SKM-1 treated with dmso at 0.1 percent for 144 hours (cell line): ENCODE measurements around the gene RAB6B.

ENCODE experiments used
- DNase-seq: peaks from one replicate; lab custom pipeline; 2025; ENCODE audit not compliant: unreplicated experiment; lab: John Stamatoyannopoulos, UW

Gene RAB6B

GRCh38 chr3:133838296-133838789, 57.3 kb downstream of the RAB6B start:
- DNase-seq, result no peak

GRCh38 chr3:133837487-133838295, 58.0 kb downstream of the RAB6B start:
- no peak for DNase-seq

GRCh38 chr3:133836497-133837158, 59.1 kb downstream of the RAB6B start:
- no peak for DNase-seq

- no peak for DNase-seq
Observed at GRCh38 chr3:133835961-133836360, 59.7 kb downstream of the RAB6B start.

- no peak for DNase-seq
Observed at GRCh38 chr3:133835418-133835743, 60.3 kb downstream of the RAB6B start.

GRCh38 chr3:133834621-133835417, 60.9 kb downstream of the RAB6B start:
- no peak for DNase-seq

- DNase-seq, result no peak
Observed at GRCh38 chr3:133833880-133834620, 61.6 kb downstream of the RAB6B start.

GRCh38 chr3:133833267-133833666, 62.4 kb downstream of the RAB6B start:
- DNase-seq, result no peak

GRCh38 chr3:133832802-133833144, 62.9 kb downstream of the RAB6B start:
- DNase-seq, result no peak

GRCh38 chr3:133831966-133832801, 63.5 kb downstream of the RAB6B start:
- no peak for DNase-seq

- no peak for DNase-seq
Observed at GRCh38 chr3:133830071-133830470, 65.6 kb downstream of the RAB6B start.

- no peak for DNase-seq
Observed at GRCh38 chr3:133829310-133829707, 66.4 kb downstream of the RAB6B start.

- DNase-seq, result no peak
Observed at GRCh38 chr3:133828576-133829309, 66.9 kb downstream of the RAB6B start.

- no peak for DNase-seq
Observed at GRCh38 chr3:133827684-133828083, 68.0 kb downstream of the RAB6B start.

GRCh38 chr3:133827136-133827535, 68.5 kb downstream of the RAB6B start:
- no peak for DNase-seq

- DNase-seq, result no peak
Observed at GRCh38 chr3:133825969-133826727, 69.5 kb downstream of the RAB6B start.

- no peak for DNase-seq
Observed at GRCh38 chr3:133824961-133825485, 70.7 kb downstream of the RAB6B start.

- no peak for DNase-seq
Observed at GRCh38 chr3:133821767-133822638, 73.7 kb downstream of the RAB6B start.
